HL-60 (cell line): Measurements from ENCODE around the gene ENTHD1.

ENCODE experiments used
- DNase-seq, 2 experiments: peaks; one replicate each; pipeline ENCODE4 v3.0.0-alpha.2; 2010 to 2020; ENCODE audit warnings: low read depth in 1 of 2, low spot score in 1 of 2
- H3K27ac ChIP-seq: fragments of 250-450 bp; sonication (Bioruptor Pico); replicated peaks from 2 replicates; pipeline ENCODE4 v1.5.1; 2020; ENCODE audit warnings: mild to moderate bottlenecking, moderate library complexity
- H3K27me3 ChIP-seq: fragments of 250-450 bp; sonication (Bioruptor Pico); 2 replicates; pipeline ENCODE4 v1.5.1; 2021; ENCODE audit warnings: mild to moderate bottlenecking, moderate library complexity; ENCODE audit not compliant: insufficient read depth, poor library complexity, severe bottlenecking
- H3K4me3 ChIP-seq: replicated peaks from 2 replicates; pipeline ENCODE4 v1.5.1; 2011; ENCODE audit warnings: mild to moderate bottlenecking, control low read depth, low read length; ENCODE audit not compliant: insufficient read depth
- GABPA ChIP-seq: IDR thresholded peaks from 2 replicates; pipeline ENCODE4 v1.6.1; 2012; ENCODE audit warnings: low read depth
- POLR2AphosphoS5 ChIP-seq: IDR thresholded peaks from 2 replicates; pipeline ENCODE4 v1.6.1; 2012; ENCODE audit warnings: low read depth
- SPI1 ChIP-seq: IDR thresholded peaks from 2 replicates; pipeline ENCODE4 v1.6.1; 2012; ENCODE audit warnings: low read depth, mild to moderate bottlenecking, borderline replicate concordance
- TF ChIP-seq, protein P1 (sequence below): IDR thresholded peaks from 2 replicates; pipeline ENCODE4 v1.6.1; 2012; ENCODE audit warnings: low read depth; ENCODE audit not compliant: insufficient replicate concordance
- TF ChIP-seq, protein P2 (sequence below): IDR thresholded peaks from one replicate; pipeline ENCODE4 v1.5.1; 2011; ENCODE audit warnings: low read length, control low read depth, inconsistent platforms; ENCODE audit not compliant: insufficient read depth

ENTHD1 gene

DNA sequence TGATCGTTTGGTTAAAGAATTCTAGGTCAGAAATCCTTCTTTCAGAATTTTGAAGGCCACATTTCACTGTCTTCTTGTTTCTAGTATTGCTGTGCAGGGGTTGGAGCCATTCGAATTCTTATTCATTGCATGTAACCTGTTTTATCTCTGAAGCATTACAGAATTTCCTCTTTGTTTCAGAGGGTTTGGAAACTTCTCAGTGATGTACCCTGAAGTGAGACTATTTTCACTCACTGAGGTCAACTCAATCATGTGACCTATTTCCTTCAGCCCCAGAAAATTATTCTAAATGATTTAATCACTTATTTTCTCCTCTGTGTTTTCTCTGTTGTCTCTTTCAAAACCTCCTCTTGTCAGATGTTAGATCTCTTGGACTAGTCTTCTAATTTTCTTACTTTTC lies 147.8 kb downstream of the ENTHD1 start:
- TF ChIP-seq SPI1 (no peak), POLR2AphosphoS5 (no peak), GABPA (no peak)
- TF ChIP-seq, protein P1, sequence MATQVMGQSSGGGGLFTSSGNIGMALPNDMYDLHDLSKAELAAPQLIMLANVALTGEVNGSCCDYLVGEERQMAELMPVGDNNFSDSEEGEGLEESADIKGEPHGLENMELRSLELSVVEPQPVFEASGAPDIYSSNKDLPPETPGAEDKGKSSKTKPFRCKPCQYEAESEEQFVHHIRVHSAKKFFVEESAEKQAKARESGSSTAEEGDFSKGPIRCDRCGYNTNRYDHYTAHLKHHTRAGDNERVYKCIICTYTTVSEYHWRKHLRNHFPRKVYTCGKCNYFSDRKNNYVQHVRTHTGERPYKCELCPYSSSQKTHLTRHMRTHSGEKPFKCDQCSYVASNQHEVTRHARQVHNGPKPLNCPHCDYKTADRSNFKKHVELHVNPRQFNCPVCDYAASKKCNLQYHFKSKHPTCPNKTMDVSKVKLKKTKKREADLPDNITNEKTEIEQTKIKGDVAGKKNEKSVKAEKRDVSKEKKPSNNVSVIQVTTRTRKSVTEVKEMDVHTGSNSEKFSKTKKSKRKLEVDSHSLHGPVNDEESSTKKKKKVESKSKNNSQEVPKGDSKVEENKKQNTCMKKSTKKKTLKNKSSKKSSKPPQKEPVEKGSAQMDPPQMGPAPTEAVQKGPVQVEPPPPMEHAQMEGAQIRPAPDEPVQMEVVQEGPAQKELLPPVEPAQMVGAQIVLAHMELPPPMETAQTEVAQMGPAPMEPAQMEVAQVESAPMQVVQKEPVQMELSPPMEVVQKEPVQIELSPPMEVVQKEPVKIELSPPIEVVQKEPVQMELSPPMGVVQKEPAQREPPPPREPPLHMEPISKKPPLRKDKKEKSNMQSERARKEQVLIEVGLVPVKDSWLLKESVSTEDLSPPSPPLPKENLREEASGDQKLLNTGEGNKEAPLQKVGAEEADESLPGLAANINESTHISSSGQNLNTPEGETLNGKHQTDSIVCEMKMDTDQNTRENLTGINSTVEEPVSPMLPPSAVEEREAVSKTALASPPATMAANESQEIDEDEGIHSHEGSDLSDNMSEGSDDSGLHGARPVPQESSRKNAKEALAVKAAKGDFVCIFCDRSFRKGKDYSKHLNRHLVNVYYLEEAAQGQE = no peak
- TF ChIP-seq, protein P2, sequence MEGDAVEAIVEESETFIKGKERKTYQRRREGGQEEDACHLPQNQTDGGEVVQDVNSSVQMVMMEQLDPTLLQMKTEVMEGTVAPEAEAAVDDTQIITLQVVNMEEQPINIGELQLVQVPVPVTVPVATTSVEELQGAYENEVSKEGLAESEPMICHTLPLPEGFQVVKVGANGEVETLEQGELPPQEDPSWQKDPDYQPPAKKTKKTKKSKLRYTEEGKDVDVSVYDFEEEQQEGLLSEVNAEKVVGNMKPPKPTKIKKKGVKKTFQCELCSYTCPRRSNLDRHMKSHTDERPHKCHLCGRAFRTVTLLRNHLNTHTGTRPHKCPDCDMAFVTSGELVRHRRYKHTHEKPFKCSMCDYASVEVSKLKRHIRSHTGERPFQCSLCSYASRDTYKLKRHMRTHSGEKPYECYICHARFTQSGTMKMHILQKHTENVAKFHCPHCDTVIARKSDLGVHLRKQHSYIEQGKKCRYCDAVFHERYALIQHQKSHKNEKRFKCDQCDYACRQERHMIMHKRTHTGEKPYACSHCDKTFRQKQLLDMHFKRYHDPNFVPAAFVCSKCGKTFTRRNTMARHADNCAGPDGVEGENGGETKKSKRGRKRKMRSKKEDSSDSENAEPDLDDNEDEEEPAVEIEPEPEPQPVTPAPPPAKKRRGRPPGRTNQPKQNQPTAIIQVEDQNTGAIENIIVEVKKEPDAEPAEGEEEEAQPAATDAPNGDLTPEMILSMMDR = no peak
- peaks cover 12% of the 10 kb centered on the region for H3K27me3 ChIP-seq
- no peak overlapping the region for H3K27ac ChIP-seq
- DNase-seq = no peak
- no peak overlapping the region for H3K4me3 ChIP-seq

DNA sequence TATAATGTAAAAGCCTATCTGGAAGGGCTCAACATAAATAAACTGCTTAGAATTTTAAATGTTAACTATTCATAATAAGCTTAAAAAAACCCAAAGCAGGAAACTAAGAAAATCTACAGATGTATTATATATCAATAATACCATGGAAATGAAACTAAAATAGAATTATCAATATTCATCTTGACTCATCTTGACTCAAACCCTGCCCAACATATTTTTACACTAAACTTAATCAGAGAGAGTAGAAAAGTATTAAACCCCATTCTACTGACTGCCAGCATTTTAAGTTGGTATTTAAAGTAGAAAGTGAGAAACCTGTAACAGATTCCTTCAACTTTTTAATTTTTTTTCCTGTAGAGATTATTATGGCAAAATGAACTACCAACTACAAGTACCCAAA lies 149.2 kb downstream of the ENTHD1 start:
- TF ChIP-seq GABPA (no peak), POLR2AphosphoS5 (no peak), SPI1 (no peak)
- TF ChIP-seq, protein P2 = no peak
- TF ChIP-seq, protein P1 = no peak

DNA sequence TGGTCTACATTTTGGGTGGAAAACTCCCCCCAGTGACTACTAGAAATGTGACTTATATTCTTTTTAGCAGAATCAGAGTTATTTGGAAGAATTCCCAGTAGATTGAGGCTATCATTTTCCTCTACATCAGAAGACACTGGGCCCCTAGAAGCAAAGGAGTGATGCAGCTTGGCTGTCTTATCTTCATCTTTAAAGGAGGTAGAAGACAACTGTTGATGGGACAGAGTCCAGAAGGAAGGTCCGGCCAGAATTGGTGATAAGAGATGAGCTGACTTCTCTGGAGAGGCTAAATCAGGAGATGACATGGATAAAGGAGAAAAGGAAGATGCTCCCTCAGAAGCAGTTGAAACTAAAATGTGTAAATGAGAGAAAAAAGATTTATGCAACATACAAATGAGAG lies 149.6 kb downstream of the ENTHD1 start:
- Histone ChIP-seq H3K4me3 (no peak overlapping the region), H3K27ac (no peak overlapping the region), H3K27me3 (peaks cover 12% of the 10 kb centered on the region)
- DNase-seq = no peak
- TF ChIP-seq, protein P2 = no peak
- no peak for TF ChIP-seq GABPA
- TF ChIP-seq POLR2AphosphoS5 = no peak
- no peak for TF ChIP-seq SPI1
- TF ChIP-seq, protein P1 = no peak

More for the DNA sequence above, 149.2 kb downstream of the ENTHD1 start:
- H3K27me3 ChIP-seq = peaks cover 11% of the 10 kb centered on the region
- DNase-seq = no peak
- no peak overlapping the region for H3K27ac ChIP-seq
- H3K4me3 ChIP-seq = no peak overlapping the region
